SIG-M5 treated with dmso at 0.1 percent for 504 hours (cell line): ENCODE results near the gene ZNHIT1.
A peak's percentile ranks its signal among the peaks of the same experiment; 100 is the strongest.
"Not testable (repeated sequence)": the region's sequence is repeated elsewhere in the genome, so short reads cannot be mapped to it uniquely, and the experiment has no call there.

Experiments
- DNase-seq: peaks from one replicate; lab custom pipeline; 2025; ENCODE audit not compliant: unreplicated experiment; lab: John Stamatoyannopoulos, UW

Gene ZNHIT1

GRCh38 chr7:101240226-101241014 is 22.5 kb downstream of the ZNHIT1 start:
- no peak for DNase-seq

- DNase-seq, result peak; percentile 81
These were observed 23.0 kb downstream of the ZNHIT1 start for GRCh38 chr7:101241015-101241363.

- DNase-seq, result peak; percentile 40
These were observed 23.7 kb downstream of the ZNHIT1 start for GRCh38 chr7:101241443-101242349.

GRCh38 chr7:101243646-101244374 is 25.8 kb downstream of the ZNHIT1 start:
- DNase-seq, result no peak

GRCh38 chr7:101244375-101245146 is 26.6 kb downstream of the ZNHIT1 start, which contains the start of gene FIS1:
Gene FIS1 (minus strand): TSS chr7:101245081. CDS start chr7:101245004, 77 bp downstream.
- peak; percentile 89 for DNase-seq

GRCh38 chr7:101245147-101245668 is 27.2 kb downstream of the ZNHIT1 start:
- DNase-seq, result no peak

- no peak for DNase-seq
These were observed 30.3 kb downstream of the ZNHIT1 start for GRCh38 chr7:101248276-101248675.

- no peak for DNase-seq
These were observed 32.4 kb downstream of the ZNHIT1 start for GRCh38 chr7:101250324-101250723.

GRCh38 chr7:101251871-101252659 is 34.1 kb downstream of the ZNHIT1 start:
- DNase-seq, result peak; percentile 97

- DNase-seq, result not testable (repeated sequence)
These were observed 35.2 kb downstream of the ZNHIT1 start for GRCh38 chr7:101253199-101253598.

- no peak for DNase-seq
These were observed 37.8 kb downstream of the ZNHIT1 start for GRCh38 chr7:101255796-101256195.

GRCh38 chr7:101258243-101258731 is 40.3 kb downstream of the ZNHIT1 start:
- DNase-seq, result no peak

GRCh38 chr7:101264102-101264706 is 46.2 kb downstream of the ZNHIT1 start:
- not testable (repeated sequence) for DNase-seq

- no peak for DNase-seq
These were observed 47.9 kb downstream of the ZNHIT1 start for GRCh38 chr7:101265622-101266516.

- no peak for DNase-seq
These were observed 51.7 kb downstream of the ZNHIT1 start for GRCh38 chr7:101269664-101270063.

- DNase-seq, result no peak
These were observed 53.1 kb downstream of the ZNHIT1 start for GRCh38 chr7:101271021-101271420.

GRCh38 chr7:101273206-101273605 is 55.2 kb downstream of the ZNHIT1 start:
- no peak for DNase-seq
